ENCODE data around the gene TCF4.

- TF ChIP-seq POLR2AphosphoS5 (IDR thresholded peaks at IDR 0.05; ENCODE audit: borderline replicate concordance, low read depth, low read length) (no peak), EZH2 (IDR thresholded peaks at IDR 0.05) (no peak), FOXP2 (optimal IDR thresholded peaks at IDR 0.05; ENCODE audit: control extremely low read depth, extremely low read length, insufficient read depth) (no peak)
Observed at GRCh38 chr18:55473560-55473959, 114.4 kb downstream of the TCF4 start.
